Gastroesophageal sphincter (tissue), 3 donors: Measurements from ENCODE around the gene CUX1.

ENCODE experiments used
- EP300 ChIP-seq: sonication (generic); formaldehyde crosslinking; IDR thresholded peaks from one replicate; pipeline ENCODE4 v1.6.1; 2017; ENCODE audit warnings: antibody characterized with exemption, mild to moderate bottlenecking
- POLR2A ChIP-seq, 2 donors: fragments of 450-650 bp; IDR thresholded peaks; one replicate each; pipeline ENCODE4 v1.6.1; 2017; ENCODE audit warnings: antibody characterized with exemption in 2 of 2, mild to moderate bottlenecking in 2 of 2, moderate library complexity in 1 of 2
- TF ChIP-seq, protein P1 (sequence below), 4 experiments: fragments of 200-600 bp in 2 of 4; fragments of 450-650 bp in 2 of 4; sonication (generic) in 1 of 4; IDR thresholded peaks; one replicate each; pipeline ENCODE4 v1.5.1; 2017 to 2019; ENCODE audit warnings: antibody characterized with exemption in 4 of 4, mild to moderate bottlenecking in 2 of 4, moderate library complexity in 2 of 4

DNA sequence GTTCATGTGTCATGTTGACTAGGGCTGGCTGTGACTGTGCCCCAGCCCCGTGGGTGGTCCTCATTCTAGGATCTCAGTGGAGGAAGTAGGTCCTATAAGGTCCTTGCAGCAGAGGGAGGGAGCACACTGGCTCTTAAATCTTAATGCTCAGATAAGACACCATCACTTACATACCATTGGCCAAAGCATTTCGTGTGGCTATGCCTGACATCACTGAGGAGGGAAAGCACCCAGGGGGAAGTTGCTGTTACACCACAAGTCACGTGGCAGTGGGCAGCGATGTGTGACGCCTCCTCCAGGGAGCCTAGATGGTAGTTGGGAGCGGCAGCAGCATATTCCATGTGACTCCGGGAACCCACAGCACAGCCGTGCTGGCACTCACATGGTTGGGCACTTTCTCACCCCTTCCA, 244.6 kb downstream of the CUX1 start:
- TF ChIP-seq, protein P1, sequence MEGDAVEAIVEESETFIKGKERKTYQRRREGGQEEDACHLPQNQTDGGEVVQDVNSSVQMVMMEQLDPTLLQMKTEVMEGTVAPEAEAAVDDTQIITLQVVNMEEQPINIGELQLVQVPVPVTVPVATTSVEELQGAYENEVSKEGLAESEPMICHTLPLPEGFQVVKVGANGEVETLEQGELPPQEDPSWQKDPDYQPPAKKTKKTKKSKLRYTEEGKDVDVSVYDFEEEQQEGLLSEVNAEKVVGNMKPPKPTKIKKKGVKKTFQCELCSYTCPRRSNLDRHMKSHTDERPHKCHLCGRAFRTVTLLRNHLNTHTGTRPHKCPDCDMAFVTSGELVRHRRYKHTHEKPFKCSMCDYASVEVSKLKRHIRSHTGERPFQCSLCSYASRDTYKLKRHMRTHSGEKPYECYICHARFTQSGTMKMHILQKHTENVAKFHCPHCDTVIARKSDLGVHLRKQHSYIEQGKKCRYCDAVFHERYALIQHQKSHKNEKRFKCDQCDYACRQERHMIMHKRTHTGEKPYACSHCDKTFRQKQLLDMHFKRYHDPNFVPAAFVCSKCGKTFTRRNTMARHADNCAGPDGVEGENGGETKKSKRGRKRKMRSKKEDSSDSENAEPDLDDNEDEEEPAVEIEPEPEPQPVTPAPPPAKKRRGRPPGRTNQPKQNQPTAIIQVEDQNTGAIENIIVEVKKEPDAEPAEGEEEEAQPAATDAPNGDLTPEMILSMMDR (IDR thresholded peaks at IDR 0.05) = no peak
- TF ChIP-seq POLR2A (IDR thresholded peaks at IDR 0.05) (no peak), EP300 (no peak)
